ENCODE measurements around the gene RABGGTA.

RABGGTA gene

GRCh38 chr14:24281636-24282035, 10.2 kb upstream of the RABGGTA start:
- H4K20me1 ChIP-seq, result no peaks in the 10 kb centered on the region
- H3K27ac ChIP-seq, result no peak overlapping the region
- no peak for TF ChIP-seq Cebpa-rat (IDR thresholded peaks at IDR 0.05)
- no peak overlapping the region for H3K4me2 ChIP-seq
- no peaks in the 10 kb centered on the region for H3K9me3 ChIP-seq
- H3K36me3 ChIP-seq, result no peaks in the 10 kb centered on the region
- no peak overlapping the region for H3K4me3 ChIP-seq
- no peak overlapping the region for H3K9ac ChIP-seq
- H3K27me3 ChIP-seq, result no peaks in the 10 kb centered on the region
- peaks cover 30% of the 10 kb centered on the region for H3K4me1 ChIP-seq

DNA sequence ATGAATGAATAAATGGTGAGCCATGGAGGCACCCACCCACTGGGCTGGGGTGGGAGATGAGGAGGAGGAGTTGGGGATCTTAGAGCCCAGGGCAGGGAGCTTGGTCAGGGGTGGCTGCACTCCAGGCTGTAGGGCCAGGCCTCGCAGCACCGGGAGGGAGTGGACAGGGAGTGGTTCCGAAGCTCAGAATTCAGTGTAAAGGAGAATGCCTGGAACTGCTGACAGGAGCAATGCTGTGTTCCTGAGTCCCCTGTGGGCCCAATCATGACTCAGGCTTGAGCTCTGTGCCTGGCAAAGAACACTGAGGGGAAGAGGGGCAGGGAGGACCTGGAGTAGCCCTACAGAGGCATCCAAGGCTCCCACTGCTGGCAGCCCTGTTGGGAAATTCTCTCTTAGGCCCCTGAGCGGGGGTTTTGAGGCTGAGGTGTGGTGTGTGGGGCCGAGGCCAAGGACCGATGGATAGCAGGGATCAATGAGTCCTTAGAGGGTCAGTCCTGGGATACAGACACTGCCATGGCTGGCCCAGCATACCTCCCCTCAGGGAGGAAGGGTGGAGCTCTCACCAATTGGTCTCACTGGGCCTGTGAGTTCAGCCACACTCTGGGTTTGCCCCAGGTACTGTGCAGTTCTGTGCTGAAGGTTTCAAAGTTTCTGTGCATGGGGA, 9.5 kb upstream of the RABGGTA start:
- H3K4me3 ChIP-seq, result no peak overlapping the region
- no peak overlapping the region for H3K9ac ChIP-seq

DNA sequence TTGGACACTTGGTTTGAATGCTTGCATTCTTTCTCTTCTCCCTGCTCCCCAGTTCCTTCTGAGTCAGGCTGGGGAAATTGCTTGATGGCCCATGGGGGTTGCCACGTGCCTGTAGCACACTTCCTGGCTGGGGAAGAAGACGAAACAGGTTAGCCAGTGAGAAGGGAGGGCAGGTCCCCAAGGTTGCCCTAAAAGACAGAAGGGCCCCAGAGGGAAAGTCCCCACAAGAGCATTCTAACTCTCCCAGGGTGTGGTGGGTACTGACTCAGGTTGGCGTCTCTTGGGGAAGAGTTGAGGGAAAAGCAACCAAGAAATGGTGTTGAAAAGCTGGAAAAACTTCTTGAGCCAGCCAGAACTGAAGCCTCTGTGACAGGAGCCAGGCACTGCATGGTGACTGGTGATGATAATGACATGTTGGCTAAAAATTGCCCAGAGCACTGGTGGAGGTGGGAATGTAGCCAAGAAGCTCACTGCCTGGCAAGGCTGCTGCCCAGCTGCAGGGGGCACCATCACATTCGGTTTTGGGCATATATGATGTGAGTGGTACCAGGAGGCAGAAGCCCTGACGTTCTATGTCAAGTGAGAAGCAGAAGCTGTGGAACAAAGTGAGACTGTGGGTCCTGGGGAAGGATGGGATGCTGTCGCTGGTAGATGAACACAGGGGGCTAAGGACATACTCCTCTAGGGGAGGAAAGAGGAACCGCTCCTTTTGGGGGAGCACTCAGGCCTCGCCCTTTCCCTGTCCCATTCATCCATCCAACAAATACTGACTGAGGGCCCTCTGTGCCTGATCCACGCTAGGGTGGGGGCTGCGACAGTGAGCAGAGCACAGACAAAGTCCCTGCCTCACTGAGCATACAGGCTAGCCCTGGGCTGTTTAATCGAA, 8.1 kb upstream of the RABGGTA start:
- Histone ChIP-seq H3K27ac (peak overlapping the region; percentile 57), H3K27me3 (no peaks in the 10 kb centered on the region), H4K20me1 (no peaks in the 10 kb centered on the region), H3K4me2 (peak overlapping the region; percentile 78), H3K4me1 (peaks cover 30% of the 10 kb centered on the region), H3K9me3 (no peaks in the 10 kb centered on the region), H3K4me3 (no peak overlapping the region), H3K9ac (peak overlapping the region; percentile 12; the same call in 1 of the 2 replicates), H3K36me3 (no peaks in the 10 kb centered on the region)
- no peak for TF ChIP-seq Cebpa-rat (IDR thresholded peaks at IDR 0.05)

More for the DNA sequence above, 9.5 kb upstream of the RABGGTA start:
- Histone ChIP-seq H3K36me3 (no peaks in the 10 kb centered on the region), H3K27ac (no peak overlapping the region), H3K9me3 (no peaks in the 10 kb centered on the region), H3K4me1 (peaks cover 30% of the 10 kb centered on the region), H3K4me2 (no peak overlapping the region), H3K27me3 (no peaks in the 10 kb centered on the region), H4K20me1 (no peaks in the 10 kb centered on the region)
- TF ChIP-seq Cebpa-rat (IDR thresholded peaks at IDR 0.05), result no peak

DNA sequence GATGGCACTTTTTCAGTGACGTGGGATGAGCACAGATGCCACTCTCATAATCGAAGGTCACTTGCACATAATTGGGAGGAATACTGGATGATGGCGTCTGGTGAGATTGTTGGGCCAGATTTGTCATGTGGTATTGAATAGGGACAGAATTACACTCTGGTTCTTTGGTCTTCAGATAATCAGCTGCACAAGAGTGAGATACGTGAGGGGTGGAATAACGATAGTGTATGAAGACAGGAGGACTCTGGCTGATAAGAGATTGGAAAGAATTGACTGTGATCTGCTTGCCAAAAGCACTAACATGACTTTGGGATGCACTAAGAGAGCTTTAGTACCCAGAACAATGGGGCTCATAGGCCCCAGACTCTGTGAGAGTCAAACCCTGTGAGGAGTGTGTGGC, 7.0 kb upstream of the RABGGTA start:
- Histone ChIP-seq H3K36me3 (no peaks in the 10 kb centered on the region), H3K27ac (no peak overlapping the region), H3K9me3 (no peaks in the 10 kb centered on the region), H3K4me1 (peaks cover 30% of the 10 kb centered on the region), H3K27me3 (no peaks in the 10 kb centered on the region), H3K4me3 (no peak overlapping the region), H3K4me2 (0 out of 2 replicates have a peak overlapping the region, but pooled peaks have one; percentile 78), H3K9ac (no peak overlapping the region), H4K20me1 (no peaks in the 10 kb centered on the region)
- no peak for TF ChIP-seq Cebpa-rat (IDR thresholded peaks at IDR 0.05)

GRCh38 chr14:24277606-24278321, 6.4 kb upstream of the RABGGTA start:
- Histone ChIP-seq H3K9me3 (no peaks in the 10 kb centered on the region), H4K20me1 (no peaks in the 10 kb centered on the region), H3K4me2 (peak overlapping the region; percentile 42), H3K27ac (peak overlapping the region; percentile 38; the same call in 1 of the 2 replicates), H3K27me3 (no peaks in the 10 kb centered on the region), H3K4me1 (peaks cover 30% of the 10 kb centered on the region), H3K9ac (no peak overlapping the region), H3K4me3 (no peak overlapping the region), H3K36me3 (no peaks in the 10 kb centered on the region)
- TF ChIP-seq Cebpa-rat (IDR thresholded peaks at IDR 0.05), result no peak

GRCh38 chr14:24277071-24277470, 5.7 kb upstream of the RABGGTA start:
- H3K9ac ChIP-seq, result no peak overlapping the region
- no peak for TF ChIP-seq Cebpa-rat (IDR thresholded peaks at IDR 0.05)
- H3K9me3 ChIP-seq, result no peaks in the 10 kb centered on the region
- H3K4me1 ChIP-seq, result peaks cover 36% of the 10 kb centered on the region
- H3K27ac ChIP-seq, result no peak overlapping the region
- no peak overlapping the region for H3K4me3 ChIP-seq
- no peaks in the 10 kb centered on the region for H3K36me3 ChIP-seq
- H3K27me3 ChIP-seq, result no peaks in the 10 kb centered on the region
- H3K4me2 ChIP-seq, result no peak overlapping the region
- no peaks in the 10 kb centered on the region for H4K20me1 ChIP-seq

DNA sequence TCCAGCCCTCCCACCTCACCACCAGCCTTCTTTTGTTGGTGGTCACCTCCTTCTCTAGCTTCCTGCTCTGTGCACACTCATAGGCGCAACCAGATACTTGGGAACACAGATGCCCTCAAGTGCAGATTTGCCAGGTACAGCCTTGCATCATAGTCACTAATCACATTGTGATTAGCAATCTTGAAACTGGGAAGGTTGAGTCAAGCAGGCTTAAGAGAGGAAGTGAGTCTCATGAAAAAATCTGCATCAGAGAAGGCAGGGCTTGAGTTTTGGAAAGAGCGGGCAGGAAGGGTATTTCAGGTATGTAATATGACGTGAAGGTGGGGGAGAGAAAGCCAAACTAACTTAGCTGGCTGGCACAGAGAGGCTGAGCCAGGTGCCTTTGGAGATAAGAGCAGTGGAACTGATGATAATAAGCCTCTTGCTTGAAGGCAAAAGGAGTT, 2.7 kb upstream of the RABGGTA start:
- Histone ChIP-seq H3K4me2 (no peak overlapping the region), H3K4me3 (no peak overlapping the region), H3K27me3 (no peaks in the 10 kb centered on the region), H3K9ac (no peak overlapping the region), H3K27ac (no peak overlapping the region), H3K4me1 (peaks cover 34% of the 10 kb centered on the region), H3K9me3 (no peaks in the 10 kb centered on the region), H3K36me3 (peaks cover 10% of the 10 kb centered on the region), H4K20me1 (no peaks in the 10 kb centered on the region)
- no peak for TF ChIP-seq Cebpa-rat (IDR thresholded peaks at IDR 0.05)

DNA sequence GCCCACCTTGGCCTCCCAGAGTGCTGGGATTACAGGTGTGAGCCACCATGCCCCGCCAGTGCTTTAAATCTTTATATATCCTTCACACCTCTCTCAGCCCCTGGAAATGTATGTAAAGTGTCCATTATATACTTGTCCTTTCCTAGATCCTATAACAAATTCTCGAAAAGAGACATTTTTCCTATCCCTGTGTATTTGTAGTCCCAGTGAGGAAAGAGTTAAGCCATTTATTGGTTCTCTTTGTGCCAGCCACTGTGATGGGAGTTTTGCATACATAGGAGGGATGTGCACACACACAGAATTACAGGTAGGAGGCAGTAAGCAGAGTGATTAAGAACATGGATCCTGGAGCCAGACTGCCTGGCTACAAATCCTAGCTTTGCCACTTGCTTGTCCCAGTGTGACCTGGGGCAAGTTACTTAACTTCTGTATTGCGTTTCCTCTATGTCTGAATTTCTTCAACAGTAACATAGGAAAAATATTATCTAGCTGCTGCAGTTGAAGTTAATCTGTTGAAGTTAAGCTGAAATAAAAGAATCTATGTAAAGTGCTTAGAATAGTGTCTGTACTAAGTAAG, 2.1 kb upstream of the RABGGTA start:
- Histone ChIP-seq H3K4me3 (no peak overlapping the region), H3K27me3 (no peaks in the 10 kb centered on the region), H4K20me1 (no peaks in the 10 kb centered on the region), H3K4me1 (peaks cover 28% of the 10 kb centered on the region), H3K27ac (no peak overlapping the region), H3K9me3 (no peaks in the 10 kb centered on the region), H3K9ac (no peak overlapping the region), H3K36me3 (peaks cover 11% of the 10 kb centered on the region), H3K4me2 (no peak overlapping the region)
- no peak for TF ChIP-seq Cebpa-rat (IDR thresholded peaks at IDR 0.05)

GRCh38 chr14:24272467-24272866, 1.1 kb upstream of the RABGGTA start:
- no peak for TF ChIP-seq Cebpa-rat (IDR thresholded peaks at IDR 0.05)
- Histone ChIP-seq H3K4me2 (peak overlapping the region; percentile 89), H4K20me1 (no peaks in the 10 kb centered on the region), H3K9me3 (no peaks in the 10 kb centered on the region), H3K4me1 (peaks cover 18% of the 10 kb centered on the region), H3K36me3 (peaks cover 15% of the 10 kb centered on the region), H3K9ac (no peak overlapping the region), H3K27ac (no peak overlapping the region), H3K4me3 (no peak overlapping the region), H3K27me3 (no peaks in the 10 kb centered on the region)

All from BLaER1 (cell line).